ENCODE results near the gene GATAD1.
"Not testable (repeated sequence)": the region's sequence is repeated elsewhere in the genome, so short reads cannot be mapped to it uniquely, and the experiment has no call there.

- TF ChIP-seq CHD2 (IDR thresholded peaks at IDR 0.05; ENCODE audit: low read length); CBX5 (IDR thresholded peaks at IDR 0.05; ENCODE audit: low read depth, low read length); SIN3A (conservative IDR thresholded peaks at IDR 0.05 in 1 of 2, IDR thresholded peaks at IDR 0.05 in 1 of 2; ENCODE audit: low read depth in 1 of 2, low read length in 2 of 2); MAFK (IDR thresholded peaks at IDR 0.05; ENCODE audit: low read depth, low read length); GABPA (IDR thresholded peaks at IDR 0.05; ENCODE audit: borderline replicate concordance, insufficient read depth, low read length); CTCF (IDR thresholded peaks at IDR 0.05; ENCODE audit: control extremely low read depth in 1 of 3, insufficient read depth in 1 of 3, low read depth in 1 of 3, low read length in 3 of 3); POLR2AphosphoS5 (IDR thresholded peaks at IDR 0.05; ENCODE audit: low read depth, low read length); POLR2A (IDR thresholded peaks at IDR 0.05; ENCODE audit: control extremely low read depth in 1 of 2, low read depth in 2 of 2, low read length in 2 of 2); KDM1A (IDR thresholded peaks at IDR 0.05; ENCODE audit: borderline replicate concordance, low read length); POU5F1 (IDR thresholded peaks at IDR 0.05; ENCODE audit: low read depth, low read length); BRCA1 (IDR thresholded peaks at IDR 0.05; ENCODE audit: low read depth, low read length): not testable (repeated sequence)
- TF ChIP-seq, protein P1, sequence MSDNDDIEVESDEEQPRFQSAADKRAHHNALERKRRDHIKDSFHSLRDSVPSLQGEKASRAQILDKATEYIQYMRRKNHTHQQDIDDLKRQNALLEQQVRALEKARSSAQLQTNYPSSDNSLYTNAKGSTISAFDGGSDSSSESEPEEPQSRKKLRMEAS (IDR thresholded peaks at IDR 0.05): not testable (repeated sequence)
These were observed 36.9 kb downstream of the GATAD1 start for GRCh38 chr7:92484226-92484625.
